HG03571 (cell line): ENCODE results near the gene TPM1.
"Not testable (repeated sequence)": the region's sequence is repeated elsewhere in the genome, so short reads cannot be mapped to it uniquely, and the experiment has no call there.

Experiments used
- ATAC-seq: cut with Tn5 transposase; IDR thresholded peaks from one replicate; pipeline ENCODE4 v1.9.1; 2021; ENCODE audit not compliant: unreplicated experiment

TPM1 gene

DNA sequence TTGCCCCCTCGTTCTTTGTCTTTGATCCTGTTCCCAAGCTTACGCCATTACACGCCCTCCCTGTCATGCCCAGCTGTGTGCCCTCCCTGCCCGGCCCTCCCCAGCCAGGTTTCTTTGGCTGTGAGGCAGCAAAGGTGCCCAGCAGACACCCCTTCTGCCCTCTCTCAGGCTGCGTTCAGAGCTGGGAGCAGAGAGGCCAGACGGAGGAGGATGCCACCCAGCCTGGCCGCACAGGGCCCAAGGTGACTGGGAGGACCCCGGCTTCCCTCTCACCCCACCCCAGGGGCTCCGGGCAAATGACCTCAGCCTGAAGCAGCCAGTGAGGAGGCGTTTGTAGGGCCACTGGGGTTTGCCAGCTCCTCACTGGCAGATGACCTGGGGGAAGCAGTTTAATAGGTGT is 48.3 kb downstream of the TPM1 start:
- ATAC-seq: no peak

DNA sequence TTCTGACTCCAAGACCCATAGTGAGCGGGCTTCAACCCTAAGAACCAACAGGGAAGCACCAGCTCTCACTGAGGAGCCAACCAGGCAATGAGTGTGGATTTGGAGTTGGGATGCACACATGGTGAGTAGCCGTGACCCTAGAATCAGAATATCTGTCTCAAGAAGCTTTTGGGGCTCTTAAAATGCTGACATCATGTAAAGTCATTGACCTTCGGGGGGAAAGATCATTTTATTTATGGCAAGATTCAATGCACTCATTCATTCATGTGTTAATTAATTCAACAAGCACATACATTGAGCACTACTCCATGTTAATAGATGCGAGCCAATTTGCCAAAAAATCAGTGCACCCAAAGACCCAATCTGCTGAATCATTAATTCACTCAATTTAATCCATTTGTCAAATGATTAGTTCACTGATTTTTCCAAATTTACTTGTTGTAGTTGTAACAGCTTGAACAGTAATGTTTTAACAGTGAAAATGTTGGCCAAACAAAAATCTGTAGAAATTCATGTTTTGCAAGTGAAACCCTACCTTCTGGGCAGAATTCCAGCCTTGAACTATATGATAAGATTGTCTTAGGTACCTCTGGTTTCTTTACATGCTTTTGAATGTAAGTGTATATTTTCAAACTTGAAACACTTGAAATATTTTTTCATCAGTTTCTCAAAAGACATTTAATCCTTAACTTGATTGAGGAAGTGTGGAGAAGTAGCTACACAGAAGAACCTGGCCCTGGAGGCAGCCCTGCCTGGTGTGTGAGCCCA is 49.3 kb downstream of the TPM1 start:
- no peak for ATAC-seq

DNA sequence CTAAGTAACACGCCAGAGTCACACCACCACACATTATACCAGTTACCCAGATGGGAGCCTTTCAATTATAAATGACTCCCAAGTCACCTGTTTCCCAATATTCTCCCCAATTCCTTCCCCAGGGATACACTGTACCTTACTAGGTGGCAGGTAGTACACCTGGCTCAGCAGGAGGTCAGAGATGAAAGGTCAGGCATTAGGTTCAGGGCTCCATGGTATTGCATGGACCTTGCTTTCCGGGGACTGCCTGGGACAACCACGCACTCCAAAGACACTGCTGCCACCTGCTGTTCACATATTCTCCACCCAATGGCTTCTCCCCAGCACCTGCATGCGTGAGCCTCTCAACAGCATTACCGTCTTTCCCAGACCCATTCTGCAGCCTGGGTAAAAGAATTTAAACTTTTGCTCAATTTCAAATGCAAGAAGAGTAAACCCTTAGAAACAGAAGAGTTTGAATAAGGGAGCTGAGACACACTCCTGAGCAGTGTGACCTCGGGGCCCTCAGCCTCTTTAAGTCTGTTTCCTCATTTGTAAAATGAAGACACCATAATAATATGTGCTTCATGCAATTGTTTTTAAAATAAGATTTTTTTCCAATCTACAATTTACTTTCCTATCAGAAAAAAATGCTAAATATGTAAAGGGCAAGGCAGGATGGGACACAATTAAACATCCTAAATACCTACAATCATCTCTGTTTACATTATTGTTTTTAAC is 51.1 kb downstream of the TPM1 start:
- no peak for ATAC-seq

DNA sequence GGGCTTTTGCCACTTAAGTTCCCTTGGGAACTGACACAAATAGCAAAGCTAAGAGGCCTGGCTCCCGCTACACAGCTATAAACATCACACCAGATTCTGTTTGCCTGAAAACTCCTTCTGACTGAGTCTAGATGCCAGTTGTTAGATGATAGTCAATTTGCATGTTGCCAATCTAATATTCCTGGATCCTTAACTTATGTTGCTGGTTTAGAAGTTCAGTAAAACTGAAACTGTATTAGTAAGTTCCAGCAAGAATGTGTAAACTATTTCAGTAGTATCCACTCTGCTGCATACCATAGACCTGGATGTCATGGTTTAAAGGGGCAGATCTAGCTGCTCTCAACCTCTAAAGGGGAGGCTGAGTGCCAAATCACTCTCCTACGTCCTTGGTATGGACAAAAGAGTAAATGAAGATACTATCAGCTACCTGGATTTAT is 52.0 kb downstream of the TPM1 start:
- no peak for ATAC-seq

DNA sequence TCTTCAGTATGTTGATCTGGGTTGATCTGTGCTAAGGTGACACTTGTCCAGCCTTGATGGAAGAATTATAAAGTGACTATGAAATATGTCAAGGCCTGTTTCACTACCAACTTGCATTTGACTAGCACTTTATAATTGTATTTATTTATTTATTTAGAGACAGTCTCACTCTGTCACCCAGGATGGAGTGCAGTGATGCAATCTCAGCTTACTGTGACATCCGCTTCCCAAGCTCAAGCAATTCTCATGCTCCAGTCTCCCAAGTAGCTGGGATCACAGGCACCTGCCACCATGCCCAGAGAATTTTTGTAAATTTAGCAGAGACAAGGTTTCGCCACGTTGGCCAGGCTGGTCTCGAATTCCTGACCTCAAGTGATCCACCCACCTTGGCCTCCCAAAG is 53.6 kb downstream of the TPM1 start:
- no peak for ATAC-seq

DNA sequence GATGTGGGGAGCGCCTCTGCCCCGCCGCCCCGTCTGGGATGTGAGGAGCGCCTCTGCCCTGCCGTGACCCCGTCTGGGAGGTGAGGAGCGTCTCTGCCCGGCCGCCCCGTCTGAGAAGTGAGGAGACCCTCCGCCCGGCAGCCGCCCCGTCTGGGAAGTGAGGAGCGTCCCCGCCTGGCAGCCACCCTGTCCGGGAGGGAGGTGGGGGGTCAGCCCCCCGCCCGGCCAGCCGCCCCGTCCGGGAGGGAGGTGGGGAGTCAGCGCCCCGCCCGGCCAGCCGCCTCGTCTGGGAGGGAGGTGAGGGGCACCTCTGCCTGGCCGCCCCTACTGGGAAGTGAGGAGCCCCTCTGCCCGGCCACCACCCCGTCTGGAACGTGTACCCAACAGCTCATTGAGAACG is 56.4 kb downstream of the TPM1 start:
- ATAC-seq: not testable (repeated sequence)

DNA sequence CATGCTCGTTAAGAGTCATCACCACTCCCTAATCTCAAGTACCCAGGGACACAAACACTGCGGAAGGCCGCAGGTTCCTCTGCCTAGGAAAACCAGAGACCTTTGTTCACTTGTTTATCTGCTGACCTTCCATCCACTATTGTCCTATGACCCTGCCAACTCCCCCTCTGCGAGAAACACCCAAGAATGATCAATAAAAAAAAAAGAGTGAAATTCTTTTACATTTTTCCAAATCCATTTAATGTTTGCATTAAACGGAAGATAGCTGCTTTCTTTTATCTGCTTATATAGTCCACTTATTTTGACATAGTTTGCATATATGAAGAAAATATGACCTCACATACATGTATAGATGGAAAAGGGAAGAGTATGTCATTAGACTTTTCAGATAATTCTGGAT is 57.0 kb downstream of the TPM1 start:
- not testable (repeated sequence) for ATAC-seq

DNA sequence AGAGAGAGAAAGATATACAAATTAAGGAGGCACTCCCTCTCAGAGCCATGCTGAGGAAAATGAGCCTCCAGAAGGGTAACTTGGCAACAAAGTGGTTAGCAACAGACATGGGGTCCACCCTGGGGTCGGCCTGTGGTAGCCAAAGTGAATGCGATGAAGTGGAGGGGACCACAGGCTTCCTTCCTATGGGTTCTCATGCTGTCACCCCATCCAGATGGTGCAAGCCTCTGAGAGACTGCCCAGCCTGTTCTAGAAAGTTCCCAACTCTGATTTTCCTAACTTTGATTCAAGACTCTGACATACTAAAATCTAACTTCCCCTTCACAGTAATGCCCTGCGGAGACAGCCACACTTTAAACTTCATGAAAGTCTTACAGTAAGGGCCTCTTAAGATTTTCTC is 60.9 kb downstream of the TPM1 start:
- no peak for ATAC-seq

DNA sequence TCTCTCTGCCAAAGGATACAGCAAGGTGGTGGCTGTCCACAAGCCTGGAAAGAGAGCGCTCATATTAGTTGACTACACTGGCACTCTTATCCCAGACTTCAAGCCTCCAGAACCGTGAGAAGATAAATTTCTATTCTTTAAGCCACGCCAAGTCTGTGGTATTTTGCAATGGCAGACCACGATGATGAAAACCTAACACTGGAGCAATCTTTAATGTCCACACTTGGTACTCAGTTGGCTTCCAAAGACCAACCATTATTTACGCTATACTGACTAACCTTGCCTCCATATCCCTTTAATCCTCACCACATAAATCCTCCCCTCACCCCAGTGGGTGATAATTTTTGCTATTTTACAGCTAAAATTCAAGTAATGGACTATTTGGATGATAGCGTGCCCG is 62.2 kb downstream of the TPM1 start:
- ATAC-seq: no peak

DNA sequence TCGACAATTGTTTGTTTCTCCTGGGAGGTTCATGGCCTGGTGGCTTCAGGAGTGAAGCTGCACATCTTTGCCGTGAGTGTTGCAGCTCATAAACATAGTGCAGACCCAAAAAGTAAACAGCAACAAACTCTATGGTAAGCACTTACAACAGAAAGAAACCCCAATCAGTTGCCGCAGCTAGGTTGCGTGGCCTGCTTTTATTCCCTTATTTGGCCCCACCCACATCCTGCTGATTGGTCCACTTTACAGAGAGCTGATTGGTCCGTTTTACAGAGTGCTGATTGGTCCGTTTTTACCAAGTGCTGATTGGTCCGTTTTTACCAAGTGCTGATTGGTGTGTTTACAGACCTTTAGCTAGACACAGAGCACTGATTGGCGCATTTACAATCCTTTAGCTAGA is 62.8 kb downstream of the TPM1 start:
- ATAC-seq: not testable (repeated sequence)

DNA sequence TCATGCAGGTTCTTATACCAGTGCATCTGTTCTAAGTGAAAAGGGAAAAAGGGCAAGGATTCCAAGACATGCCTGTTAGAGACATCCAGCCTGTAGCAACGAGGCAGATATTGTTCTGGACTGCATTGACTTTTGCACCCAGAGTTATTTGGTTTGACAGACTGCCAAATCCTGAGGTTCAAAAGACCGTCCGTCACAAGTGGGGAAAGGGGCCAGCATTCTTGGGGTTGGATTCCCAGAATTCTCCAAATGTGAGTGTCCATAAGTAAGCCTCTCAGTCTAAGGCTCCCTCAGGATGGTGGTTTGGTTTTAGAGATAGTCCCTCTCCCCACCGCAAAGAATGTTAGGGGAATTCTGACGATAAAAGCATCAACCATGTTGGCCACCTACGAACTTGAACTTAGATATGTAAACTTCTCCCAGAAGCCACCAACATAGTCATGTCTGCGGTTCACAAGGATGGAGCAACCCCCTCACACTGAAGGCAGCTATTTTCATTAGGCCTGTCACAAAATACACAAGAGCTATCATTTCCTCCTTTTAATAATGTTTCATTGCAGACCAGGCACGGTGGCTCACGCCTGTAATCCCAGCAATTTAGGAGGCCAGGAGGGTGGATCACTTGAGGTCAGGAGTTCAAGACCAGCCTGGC is 65.5 kb downstream of the TPM1 start:
- ATAC-seq: no peak

DNA sequence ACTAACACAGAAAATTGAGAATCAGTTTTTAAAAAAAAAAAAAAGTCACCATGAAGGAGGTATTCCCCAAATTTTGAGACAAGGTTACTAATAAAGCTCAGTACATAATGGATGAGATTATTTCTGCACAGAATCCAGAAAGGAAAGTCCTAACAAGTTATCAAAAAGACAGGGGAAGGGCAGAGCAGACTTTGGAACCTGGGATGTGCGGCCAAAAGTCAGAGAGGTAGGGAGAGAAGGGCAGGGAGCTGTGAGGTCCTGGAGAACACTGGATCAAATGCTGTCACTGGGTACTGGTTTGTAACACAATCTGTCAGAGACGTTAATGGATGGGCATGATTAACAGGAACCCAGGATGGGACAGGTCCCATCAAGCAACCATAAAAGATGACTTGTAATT is 67.0 kb downstream of the TPM1 start:
- no peak for ATAC-seq

DNA sequence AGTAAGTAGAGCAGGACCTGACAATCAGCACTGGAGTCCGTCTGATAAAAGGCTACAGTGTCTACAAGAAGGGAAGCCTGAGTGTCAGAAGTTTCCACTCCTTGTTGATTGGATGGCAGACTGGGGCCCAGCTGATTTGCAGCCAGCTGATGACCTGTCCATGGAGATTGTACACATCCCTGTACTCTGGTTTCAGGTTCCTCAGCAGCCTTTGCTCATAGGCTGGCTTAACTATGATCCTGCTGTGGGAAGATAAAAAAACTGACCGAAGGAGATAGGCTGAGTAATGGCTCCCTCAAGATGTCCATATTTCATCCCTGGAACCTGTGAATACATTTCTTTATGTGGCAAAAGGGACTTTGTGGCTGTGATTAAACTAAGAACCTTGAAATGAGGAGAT is 67.4 kb downstream of the TPM1 start:
- no peak for ATAC-seq

DNA sequence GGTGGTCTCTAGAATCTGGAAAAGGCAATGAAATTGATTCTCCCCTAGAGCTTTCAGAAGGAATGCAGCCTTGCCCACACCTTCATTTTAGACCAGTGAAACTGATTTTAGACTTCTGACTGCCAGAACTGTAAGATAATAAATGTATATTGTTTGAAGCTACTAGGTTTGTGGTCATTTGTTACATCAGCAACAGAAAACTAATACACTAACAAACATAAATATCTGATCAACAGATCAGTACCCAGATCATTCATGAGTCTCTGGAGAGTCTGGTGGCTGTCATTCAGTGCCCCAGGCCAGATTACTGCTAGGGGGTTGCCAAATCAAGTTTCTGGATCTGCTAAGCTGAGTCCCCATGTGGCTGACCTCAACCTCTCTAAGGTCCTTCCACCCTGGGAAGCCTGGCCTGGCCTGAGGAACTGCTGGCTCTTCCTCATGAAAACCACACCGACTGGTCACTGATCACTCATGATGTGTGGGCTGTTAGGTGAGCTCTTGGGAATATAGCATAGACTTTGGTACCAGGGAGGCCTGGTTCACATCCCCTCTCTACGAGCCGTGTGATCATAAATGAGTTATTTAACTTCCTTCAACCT is 68.0 kb downstream of the TPM1 start:
- no peak for ATAC-seq

DNA sequence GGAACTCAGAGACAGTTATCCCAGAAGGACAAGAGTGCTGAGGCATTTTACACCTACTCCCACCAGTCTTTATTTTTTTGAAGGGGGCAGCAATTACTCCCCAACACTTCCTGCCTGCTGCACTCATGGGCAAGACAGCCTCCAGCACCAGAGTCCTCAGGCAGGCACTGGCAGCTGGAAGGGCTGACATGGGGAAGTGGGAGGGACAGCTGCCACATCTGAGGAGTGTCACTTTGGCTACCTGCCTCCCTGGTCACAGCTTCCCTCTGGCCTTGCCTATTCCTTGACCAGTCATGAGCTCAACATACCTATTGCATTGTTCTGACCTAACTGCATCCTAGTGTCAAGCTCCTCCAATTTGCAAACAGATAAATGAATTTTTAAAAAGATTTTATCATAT is 68.9 kb downstream of the TPM1 start:
- ATAC-seq: no peak

DNA sequence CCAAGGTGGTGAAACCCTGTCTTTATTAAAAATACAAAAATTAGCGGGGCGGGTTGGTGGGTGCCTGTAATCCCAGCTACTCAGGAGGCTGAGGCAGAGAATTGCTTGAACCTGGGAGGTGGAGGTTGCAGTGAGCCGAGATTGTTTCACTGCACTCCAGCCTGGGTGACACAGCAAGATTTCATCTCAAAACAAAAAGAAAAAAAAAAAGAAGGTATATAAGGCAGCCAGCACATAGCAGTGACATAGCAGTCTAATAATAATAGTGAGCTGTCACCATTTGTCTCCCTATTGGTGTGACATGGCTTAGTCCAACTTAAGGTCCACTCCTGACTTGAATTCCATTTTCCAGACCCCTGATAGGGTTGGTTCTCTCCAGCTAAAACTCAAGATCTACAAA is 70.3 kb downstream of the TPM1 start:
- ATAC-seq: no peak

DNA sequence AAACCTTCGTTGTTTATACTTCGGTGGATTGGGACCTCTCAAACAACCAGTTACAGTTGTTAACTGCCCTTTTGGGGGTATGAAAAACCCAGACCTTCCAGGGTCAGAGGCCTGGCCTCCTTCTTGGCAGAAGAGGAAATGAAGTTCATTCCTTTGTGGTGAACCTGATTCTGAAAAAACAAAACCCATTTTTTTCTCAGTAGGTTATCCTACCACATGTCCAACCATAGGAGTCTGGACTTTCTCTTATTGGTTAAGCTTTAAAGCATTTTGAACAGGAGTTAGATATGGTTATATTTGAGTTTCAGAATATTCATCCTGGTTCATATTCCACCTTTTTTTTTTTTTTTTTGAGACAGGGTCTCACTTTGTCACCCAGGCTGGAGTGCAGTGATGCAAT is 71.9 kb downstream of the TPM1 start:
- no peak for ATAC-seq
